SIG-M5 treated with dmso at 0.1 percent for 504 hours (cell line): Measurements from ENCODE around the gene LZTR1.

ENCODE experiments used
- DNase-seq: peaks from one replicate; lab custom pipeline; 2025; ENCODE audit not compliant: unreplicated experiment; lab: John Stamatoyannopoulos, UW

Gene LZTR1

DNA sequence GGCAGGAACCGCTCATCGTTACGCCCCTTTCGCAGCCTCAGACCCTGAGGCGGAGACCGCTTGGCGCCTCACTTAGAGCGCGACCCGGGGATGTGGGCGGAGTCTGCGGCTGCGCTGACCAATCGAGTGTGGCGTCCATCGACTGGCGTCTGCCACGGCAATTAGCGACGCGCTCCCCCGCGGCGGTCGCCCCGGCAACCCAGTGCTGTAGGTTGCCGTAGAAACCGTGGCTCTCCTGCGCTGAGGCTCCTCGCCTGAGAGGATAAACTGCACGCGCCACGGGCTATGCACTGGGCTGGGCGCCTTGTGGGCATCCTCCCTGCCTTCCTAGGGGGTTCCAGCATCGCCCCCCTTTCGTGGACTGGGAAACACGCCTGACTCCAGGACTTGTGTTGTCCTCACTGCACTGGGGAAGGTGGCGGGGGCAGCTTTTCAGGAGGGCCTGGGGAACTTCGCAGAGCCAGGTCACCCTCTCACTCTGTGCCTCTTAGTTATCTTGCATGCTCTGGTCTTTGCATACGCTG, 32.2 kb downstream of the LZTR1 start:
- DNase-seq, result peak; percentile 75

DNA sequence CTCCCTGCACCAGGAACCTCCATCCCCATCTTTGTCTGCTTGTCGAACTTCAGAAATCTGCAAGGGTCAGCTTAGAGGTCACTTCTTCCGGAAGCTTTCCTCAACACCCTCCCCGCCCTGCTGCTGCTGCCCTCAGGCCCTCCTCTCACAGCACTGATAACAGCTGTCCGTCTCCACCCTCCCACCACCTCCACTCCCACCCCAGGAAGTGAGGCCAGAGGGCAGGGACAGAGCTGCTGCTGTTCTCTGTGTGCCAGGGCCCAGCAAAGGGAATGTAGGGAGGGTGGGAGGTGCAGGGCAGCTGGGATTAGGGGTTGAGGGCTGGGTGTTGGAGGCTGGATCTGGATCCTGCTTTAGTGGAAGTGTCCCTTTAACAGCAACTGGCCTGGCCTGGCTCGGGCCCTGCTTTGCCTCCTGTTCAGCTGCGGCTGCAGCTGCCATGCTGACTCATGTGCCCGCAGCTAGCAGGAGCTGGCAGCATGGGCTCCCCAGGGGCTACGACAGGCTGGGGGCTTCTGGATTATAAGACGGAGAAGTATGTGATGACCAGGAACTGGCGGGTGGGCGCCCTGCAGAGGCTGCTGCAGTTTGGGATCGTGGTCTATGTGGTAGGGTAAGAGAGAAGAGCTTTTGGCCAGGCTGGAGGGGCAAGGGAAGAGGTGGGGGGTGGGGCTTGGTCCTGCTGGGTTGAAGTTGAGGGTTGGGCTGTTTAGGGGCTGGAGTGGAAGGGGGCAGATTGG, 32.8 kb downstream of the LZTR1 start, which contains the start of gene P2RX6:
Gene P2RX6 (plus strand): TSS at position 440 of the 740 bp plus-strand sequence. CDS start 10 bp downstream, at position 450.
- no peak for DNase-seq

DNA sequence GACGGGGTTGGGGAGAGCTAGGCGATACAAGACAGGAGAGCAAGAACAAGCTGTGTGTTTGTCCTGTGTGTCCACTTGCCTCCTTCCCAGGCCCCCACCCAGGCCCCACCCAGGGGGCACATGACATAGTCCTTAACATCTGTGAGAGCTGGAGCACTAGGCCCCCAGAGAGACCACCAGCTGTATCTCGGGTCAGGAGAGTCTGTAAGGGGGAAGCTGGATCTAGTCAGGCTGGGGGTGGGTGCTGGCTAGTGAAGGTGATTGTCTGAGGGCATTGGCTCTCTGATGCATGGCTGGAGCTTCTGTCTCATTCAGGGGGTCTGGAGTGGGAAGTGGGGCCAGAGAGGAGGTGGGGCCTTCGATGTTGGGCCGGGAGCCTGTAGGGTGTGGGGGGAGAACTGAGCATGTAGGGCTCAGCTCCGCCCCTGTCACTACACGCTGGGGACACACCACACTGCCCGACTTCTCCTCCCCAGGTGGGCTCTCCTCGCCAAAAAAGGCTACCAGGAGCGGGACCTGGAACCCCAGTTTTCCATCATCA, 33.4 kb downstream of the LZTR1 start:
- DNase-seq, result no peak

DNA sequence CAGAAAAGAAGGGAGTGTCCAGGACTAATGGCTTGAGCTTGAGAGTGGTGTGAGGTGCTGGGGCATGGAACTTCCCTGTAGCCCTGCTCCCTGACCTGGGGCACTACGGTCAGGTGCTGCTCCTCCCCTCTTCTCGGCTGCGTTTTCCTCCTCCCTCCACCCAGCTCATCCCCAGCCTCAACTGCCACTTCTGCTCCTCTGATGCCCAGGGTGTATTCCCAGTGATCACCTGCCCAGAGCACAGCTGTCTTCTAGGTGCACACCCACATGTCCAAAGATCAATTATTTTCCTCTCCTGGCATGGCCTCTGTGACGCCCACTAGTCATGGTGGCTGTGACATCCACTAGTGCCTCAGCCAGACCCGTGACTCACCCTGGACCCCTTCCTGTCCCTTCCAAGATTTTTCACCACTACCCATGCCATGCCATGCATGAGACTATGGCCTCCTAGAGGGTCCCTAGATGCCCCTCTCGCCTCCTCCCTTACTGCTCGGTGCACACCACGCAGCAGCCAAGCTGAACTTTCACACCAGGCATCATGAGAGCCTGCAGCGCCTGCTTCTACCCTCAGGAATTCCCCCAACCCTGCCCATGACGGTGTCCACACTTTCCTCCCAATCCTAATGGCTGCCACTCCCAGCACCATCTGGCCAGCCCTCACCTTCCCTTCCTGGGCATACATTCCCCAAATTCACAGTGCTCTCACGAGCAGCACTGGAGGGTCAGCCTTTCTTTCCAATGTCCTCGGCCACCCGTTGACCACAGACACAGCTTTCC, 34.7 kb downstream of the LZTR1 start:
- no peak for DNase-seq

DNA sequence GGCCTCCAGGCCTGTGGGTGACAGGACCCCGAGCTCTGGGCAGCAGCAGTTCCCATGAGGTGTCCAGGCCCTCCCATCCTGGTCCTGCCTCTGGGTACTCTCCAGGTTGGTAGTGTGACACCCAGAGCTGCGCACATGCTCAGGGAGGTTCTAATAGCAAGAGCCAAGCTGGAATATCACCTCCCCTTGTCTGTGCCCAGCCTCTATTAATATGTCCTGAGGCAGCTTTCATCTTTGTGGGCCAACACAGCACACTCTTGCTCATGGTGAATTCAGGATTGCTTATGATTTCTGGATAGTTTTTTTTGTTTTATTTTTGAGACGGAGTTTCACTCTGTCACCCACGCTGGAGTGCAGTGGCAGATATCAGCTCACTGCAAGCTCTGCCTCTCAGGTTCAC, 36.2 kb downstream of the LZTR1 start:
- DNase-seq, result no peak

DNA sequence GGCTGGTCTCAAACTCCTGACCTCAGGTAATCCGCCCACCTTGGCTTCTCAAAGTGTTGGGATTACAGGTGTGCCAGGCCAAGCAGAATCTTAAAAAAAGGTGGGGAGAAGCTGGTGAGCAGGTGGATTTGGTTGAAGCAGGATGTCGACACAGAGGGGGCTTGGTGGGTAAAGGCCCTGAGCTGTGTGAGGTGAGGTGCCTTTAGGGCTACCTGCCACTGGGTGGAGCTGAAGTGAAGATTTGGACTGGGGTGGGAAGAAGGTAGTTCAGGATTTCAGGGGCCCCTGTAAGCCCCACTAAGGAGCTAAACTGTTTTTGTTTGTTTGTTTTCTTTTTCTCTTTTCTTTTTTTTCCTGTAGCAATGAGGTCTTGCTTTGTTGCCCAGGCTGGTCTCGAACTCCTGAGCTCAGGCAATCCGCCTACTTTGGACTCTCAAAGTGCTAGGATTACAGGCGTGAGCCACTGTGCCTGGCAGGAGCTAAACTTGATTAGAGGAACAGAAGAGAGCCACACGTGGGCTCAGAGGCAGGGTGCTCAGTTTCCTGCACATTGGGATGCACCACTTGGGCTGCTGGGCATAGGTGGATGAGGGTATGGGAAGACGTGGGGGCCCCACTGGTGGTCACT, 38.8 kb downstream of the LZTR1 start:
- DNase-seq, result peak; percentile 13

DNA sequence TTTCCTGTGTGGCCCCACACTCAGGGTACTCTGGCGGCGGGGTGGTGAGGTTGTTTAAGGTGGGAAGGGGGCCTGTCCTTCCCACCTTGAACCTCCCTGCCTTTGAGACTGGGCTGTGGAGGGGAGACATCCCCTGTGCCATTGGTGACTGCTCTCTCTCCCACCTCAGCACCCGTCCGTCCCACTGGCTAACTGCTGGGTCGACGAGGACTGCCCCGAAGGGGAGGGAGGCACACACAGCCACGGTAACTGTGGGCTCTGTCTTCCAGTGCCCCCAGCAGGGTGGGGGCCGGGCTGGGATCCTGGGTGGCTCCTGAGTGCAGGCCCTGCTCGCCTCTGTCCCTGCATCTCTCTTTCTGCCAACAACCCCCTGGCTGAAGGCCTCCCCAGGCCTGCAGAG, 40.4 kb downstream of the LZTR1 start:
- no peak for DNase-seq

DNA sequence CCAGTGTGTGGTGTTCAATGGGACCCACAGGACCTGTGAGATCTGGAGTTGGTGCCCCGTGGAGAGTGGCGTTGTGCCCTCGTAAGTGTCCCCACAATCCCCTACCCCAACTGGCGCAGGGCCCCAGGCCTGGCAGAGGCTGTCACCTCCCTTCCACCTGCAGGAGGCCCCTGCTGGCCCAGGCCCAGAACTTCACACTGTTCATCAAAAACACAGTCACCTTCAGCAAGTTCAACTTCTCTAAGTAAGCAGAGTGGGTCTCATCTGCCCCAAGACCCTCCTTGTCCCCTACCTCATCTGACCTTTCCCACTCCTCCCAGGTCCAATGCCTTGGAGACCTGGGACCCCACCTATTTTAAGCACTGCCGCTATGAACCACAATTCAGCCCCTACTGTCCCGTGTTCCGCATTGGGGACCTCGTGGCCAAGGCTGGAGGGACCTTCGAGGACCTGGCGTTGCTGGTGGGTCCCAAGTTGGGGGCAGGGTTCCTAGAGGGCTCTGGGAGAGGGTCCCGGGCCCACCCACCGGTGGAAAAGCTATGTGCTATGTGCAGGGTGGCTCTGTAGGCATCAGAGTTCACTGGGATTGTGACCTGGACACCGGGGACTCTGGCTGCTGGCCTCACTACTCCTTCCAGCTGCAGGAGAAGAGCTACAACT, 41.0 kb downstream of the LZTR1 start:
- DNase-seq, result no peak

DNA sequence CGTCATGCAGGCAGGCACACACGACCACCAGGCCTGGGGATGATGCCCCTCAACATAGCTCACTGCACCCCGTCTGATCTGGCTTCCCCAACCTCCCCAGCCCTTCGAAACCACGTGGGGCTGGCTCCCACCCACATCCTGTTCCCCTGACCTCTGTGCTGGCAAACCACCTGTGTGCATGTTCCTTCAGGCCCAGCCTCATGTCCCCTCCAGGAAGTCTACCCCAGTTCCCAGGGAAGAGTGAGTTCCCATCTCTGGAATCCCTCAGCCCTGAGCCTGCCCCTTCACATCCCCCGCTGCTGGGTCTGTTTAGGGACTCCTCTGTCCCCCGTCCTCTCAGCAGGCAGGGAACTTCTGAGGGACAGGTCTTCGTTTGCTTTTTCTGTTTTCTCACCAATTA, 43.2 kb downstream of the LZTR1 start:
- DNase-seq, result no peak

DNA sequence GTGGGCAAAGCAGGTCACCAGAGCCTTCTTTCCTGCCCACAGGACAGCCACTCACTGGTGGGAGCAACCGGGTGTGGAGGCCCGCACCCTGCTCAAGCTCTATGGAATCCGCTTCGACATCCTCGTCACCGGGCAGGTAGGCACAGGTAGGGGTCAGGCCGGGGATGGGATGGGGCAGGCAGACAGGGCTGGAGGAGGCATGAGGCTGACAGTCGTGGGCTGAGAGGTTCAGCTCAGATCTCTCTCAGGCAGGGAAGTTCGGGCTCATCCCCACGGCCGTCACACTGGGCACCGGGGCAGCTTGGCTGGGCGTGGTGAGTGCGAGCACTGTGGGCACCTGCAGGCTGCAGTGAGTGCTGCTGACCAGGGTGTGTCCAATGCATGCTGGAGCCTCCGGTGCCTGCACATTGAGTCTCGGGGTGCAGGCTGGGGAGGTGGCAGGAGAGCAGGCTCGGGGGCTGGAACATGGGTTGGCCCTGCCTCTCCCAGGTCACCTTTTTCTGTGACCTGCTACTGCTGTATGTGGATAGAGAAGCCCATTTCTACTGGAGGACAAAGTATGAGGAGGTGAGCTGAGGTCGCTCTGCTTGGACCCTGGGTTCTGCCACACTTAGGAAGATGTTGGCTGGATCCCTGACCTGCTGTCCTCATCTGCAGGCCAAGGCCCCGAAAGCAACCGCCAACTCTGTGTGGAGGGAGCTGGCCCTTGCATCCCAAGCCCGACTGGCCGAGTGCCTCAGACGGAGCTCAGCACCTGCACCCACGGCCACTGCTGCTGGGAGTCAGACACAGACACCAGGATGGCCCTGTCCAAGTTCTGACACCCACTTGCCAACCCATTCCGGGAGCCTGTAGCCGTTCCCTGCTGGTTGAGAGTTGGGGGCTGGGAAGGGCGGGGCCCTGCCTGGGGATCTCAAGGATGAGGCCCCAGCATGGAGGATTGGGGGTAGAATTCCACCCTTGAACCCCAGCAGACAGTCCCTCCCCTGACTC, 44.0 kb downstream of the LZTR1 start:
- DNase-seq, result no peak

DNA sequence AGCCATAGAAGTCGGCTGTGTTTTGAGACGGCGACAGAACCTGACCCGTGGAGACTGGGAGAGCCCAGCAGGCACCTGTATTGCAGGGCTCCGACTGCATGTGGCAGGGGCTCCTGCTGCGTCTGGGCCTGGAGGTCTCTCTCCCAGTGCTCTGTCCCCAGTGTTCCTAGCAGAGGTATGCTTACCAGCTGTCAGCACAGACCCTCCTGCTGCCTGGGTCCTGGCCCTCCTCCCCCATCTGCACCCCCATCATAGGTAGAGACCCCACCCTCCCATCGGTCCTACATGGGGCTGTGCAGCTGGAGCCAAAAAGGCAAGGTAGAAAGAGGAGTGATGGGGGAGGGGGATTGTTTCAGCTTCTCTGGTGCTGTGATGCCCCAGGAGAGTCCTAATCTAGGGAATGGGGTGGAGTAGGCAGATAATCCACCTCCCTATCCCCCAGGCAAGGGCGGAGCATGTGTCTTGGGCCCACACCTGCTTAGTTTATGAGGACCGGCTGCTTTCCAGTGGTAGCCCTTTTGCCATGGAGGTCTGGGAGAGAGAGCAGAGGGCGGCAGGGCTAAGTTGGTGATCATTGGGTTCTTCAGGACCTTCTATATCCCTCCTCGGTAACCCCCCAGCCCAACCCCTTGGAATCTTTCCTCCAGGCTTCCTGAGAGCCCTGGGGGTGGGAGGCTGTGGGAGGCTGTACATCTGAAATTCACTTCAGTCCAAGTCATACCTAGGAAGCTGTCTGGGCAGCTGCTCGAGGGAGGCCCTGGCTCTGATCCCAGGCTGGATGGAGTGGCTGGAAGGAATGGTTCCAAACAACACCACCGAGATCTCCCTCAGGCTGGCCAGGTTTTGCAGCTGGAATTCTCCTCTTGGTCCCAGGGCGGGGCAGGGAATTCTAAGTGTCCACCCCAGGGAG, 44.9 kb downstream of the LZTR1 start:
- DNase-seq, result no peak

DNA sequence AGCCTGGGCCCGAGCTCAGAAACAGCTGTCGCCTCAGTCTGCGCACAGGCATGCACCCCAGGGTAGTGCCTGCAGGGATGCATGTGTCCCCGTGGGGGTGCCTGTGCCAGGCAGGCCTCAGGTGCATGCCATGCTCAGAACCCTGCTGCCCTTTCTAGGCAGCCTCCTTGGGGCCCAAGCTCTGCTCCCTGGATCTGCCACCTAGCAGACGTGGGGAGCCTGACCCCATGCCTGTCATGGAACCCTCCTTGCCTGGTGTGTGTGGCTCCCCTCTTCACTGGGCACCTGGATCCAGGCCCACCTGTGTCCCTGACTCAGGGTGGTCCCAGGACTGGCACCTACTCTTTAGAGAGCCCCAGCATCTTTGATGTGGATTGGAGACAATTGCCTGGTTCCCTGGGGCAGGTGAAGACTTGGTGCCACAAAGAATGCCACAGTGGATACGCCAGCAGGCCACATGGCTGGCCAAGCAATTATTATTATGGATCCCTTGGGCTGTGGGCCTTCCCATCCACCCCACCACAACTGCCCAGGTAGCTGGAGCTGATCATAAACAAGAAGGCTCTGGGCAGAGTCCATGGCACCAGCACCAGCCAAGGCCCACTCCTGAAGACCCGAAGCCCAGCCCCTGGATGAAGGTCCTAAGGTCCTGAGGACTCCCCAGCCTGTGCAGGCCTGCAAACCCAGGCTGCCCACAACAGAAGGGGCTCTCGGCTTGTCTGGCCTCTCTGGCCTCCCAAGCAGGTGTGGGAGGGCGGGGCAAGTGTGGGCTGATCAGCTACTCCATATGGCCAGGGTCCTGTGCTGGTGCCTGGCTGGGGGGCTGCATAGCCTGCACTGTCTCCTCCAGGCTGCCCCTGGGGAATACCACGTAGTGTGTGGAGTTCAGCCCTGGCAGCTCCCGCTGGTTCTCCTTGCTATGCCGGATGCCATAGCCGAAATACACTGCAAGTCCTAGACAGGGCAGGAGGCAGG, 46.5 kb downstream of the LZTR1 start:
- no peak for DNase-seq

DNA sequence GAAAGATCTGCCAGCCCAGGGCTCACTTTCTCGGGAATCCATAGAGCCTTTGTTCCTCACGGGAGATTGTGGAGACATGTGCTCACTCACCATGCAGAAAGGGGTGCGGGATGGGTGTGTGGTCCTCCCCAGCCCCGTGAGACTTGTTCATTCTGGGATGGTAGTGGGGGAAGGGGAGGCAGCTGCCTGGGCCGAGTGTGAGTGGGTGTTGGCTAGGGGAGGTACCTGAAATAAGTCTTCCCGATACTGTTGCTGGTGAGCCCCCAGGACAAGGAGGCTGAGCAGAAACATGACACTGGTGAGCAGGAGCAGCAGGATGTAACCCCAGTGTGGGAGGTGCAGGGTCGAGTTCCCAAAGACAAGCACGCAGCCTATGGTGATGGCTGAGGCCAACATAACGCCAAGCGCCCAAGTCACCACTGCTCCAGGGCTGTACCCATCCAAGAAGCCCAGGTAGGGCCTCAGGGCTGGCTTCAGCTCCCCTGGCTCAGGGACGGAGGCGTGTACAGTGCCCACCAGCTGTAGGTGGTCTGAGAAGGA, 47.5 kb downstream of the LZTR1 start:
- DNase-seq, result no peak

DNA sequence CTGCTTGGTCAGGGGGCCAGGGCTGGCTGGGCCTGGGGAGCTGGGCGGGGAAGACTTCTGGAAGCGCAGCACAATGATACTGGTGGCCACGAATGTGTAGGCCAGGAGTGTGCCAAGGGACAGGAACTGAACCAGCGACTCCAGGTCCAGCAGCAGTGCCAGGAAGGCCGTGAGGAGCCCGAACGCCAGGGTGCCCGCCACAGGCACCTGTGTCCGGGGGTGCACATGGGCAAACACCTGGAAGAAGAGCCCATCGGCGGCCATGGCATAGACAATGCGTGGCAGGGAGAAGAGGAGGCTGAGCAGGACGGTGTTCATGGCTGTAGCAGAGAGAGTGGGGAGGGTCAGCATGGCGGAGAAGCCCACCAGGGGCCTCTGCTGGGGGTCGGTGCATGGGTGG, 47.9 kb downstream of the LZTR1 start:
- no peak for DNase-seq

DNA sequence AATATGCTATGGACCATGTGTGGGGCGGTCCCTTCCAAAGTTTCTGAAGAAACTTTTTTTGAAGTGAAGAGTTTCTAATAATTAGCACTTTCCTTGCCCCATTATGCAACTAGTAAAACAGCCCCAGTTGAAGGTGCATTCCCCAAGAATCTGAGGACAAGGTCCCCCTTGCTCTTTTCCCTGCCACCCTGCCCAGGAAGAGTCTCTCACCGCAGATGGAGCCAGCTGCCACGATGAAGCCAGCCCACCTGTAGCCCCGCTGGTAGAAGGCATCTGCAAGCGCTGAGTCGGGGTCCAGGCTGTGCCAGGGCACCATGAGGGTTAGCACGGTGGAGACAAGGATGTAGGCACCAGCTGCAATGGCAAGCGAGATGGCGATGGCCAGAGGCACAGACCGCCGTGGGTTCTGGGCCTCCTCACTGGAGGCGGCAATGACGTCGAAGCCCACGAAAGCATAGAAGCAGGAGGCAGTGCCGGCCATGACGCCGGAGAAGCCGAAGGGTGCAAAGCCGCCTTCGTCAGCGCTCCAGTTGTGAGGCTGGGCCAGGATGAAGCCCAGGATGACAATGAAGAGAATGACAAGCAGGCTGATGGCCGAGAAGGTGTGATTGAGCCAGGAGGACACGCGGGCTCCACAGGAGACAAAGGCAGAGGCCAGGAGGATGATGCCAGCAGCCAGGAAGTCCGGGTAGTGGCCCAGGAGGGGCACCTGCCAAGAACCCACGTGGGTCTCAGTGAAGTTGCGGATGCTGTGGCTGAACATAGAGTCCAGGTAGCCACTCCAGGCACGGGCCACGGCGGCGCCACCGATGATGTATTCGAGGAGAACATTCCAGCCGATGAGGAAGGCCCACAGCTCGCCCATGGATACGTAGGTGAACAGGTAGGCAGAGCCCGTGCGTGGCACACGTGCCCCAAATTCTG, 48.8 kb downstream of the LZTR1 start:
- DNase-seq, result no peak

DNA sequence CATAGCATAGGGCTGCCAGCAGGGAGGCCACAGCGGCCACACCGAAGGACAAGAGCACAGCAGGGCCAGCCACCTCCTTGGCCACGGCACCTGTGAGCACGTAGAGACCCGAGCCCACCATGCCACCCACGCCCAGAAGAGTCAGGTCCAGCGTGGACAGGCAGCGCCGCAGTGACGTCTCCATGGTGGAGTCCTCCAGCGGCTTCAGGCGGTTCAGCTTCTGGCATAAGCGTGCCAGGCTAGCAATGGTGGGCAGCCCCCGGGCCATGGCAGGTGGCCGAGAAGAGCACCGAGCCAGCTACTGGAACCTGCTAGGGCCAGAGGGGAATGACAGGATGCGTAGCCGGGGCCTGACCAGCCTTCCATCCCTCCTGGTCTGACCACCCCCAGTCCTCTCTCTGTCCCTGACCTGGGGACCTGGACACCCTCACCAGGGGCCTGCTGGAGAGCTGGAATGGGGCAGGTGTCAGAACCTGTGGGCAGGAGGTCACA, 49.5 kb downstream of the LZTR1 start:
- no peak for DNase-seq
